HEK293T (cell line): ENCODE measurements around the gene PNPLA8.

ENCODE experiments used
- BHLHE40 ChIP-seq: fragments of 450-650 bp; IDR thresholded peaks from 2 replicates; pipeline ENCODE4 v1.6.1; 2016; ENCODE audit warnings: mild to moderate bottlenecking, moderate library complexity, borderline replicate concordance
- HDGF ChIP-seq: fragments of 450-650 bp; IDR thresholded peaks from 2 replicates; pipeline ENCODE4 v1.6.1; 2017; ENCODE audit warnings: antibody characterized with exemption, borderline replicate concordance
- NFRKB ChIP-seq: fragments of 450-650 bp; IDR thresholded peaks from 2 replicates; pipeline ENCODE4 v1.6.1; 2016; ENCODE audit warnings: mild to moderate bottlenecking, moderate library complexity
- SP1 ChIP-seq: fragments of 450-650 bp; IDR thresholded peaks from 2 replicates; pipeline ENCODE4 v1.6.1; 2017
- TARDBP ChIP-seq: fragments of 450-650 bp; IDR thresholded peaks from 2 replicates; pipeline ENCODE4 v1.6.1; 2016

- TF ChIP-seq HDGF, result no peak
- TF ChIP-seq BHLHE40, result no peak
- TF ChIP-seq NFRKB, result no peak
- TF ChIP-seq TARDBP, result no peak
- no peak for TF ChIP-seq SP1
Measured at GRCh38 chr7:108479751-108480150, 46.2 kb downstream of the PNPLA8 start.
